Measurements from ENCODE around the gene TBC1D7.

The TBC1D7 gene

DNA sequence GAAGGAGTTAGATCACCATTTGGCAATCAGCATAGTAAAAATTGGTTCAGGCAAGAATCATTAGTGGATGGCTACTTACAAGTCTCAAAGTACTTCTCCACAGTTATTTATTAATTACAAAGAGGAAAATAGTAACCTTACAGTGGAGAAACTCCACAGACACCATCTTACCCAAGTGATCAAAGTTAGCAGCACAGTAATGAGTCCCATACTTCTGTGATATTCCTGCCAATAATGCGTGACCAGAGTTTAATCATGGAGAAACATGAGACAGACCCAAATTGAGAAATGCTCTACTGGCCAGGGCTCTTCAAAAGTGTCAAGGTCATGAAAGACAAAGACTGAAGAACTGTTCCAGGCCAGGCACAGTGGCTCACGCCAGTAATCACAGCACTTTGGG lies 9.5 kb downstream of the TBC1D7 start:
- no peak for DNase-seq

GRCh38 chr6:13315896-13316295 lies 12.4 kb downstream of the TBC1D7 start:
- DNase-seq, result no peak

- no peak for DNase-seq
These were observed 13.5 kb downstream of the TBC1D7 start for GRCh38 chr6:13314806-13315205.

DNA sequence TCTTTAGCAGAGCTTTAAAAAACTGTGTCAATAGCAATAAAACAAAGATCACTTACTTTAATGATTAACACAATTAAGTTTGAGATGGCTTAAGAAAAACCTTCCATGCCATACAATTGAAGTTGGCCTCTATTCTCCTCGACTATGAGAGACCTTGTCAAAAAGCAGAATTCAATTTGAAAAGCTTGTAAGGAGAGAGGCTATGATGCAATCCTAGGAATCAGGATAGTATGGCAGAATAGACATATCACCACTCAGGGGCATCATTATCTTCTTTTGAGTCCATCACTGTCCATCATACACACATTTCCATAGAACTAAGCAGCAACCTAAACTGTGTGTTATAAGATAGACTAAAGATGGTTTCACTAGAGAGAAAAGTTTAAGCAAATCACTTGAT lies 17.2 kb downstream of the TBC1D7 start:
- DNase-seq, result no peak

- no peak for DNase-seq
These were observed 20.0 kb downstream of the TBC1D7 start for GRCh38 chr6:13308332-13308731.

GRCh38 chr6:13307508-13307995 lies 20.8 kb downstream of the TBC1D7 start:
- no peak for DNase-seq

DNA sequence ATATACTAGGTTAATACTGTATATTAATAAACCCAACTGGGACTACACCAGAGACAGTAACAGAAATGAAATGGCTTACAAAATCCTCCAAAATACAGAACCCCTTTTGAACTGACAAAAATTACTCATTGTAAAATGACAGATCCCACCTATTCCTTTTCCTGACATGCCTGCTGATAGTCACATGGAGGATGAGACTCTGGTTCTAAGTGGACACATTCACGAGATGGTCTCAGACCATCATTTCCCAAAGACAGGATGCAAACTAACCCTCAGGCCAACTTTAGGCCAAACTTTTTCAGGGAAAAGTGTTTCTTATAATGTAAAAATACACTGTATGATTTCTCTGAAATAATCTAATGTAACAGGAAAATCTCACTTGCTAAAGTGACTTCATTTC lies 22.5 kb downstream of the TBC1D7 start:
- DNase-seq, result no peak

GRCh38 chr6:13305288-13305687 lies 23.0 kb downstream of the TBC1D7 start:
- no peak for DNase-seq

DNA sequence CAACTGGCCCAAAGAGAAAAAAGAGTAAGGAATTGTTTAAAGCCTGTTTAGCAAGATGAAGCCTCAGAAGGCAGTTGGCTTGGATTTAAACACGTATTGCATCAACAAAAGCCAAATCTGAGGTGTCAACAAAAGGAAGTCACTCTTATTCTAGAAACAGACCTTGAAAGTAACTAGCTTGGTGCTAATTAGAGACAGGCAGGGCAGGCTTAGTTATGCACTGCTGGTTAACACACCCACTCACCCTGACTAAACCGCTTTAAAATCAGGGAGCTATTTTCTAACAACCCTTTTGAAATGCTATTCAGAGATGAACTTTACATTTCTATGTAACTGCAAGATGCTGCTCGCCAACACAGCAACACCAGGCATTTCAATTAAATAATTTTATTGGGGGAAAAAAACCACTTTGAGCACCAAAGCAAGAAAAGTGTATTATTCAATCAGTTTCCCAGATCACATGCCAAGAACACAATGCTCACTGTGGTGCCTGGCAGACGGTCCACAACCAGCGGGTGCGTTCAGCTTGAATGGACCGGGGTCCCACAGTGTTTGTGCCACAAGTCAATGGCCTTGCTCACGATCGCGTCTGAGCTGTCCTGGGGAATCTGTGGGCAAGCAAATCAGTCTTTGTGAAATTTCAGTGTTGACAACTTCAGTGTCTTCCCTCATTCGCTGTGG lies 23.6 kb downstream of the TBC1D7 start:
- DNase-seq, result no peak

- no peak for DNase-seq
These were observed 24.2 kb downstream of the TBC1D7 start for GRCh38 chr6:13304101-13304500.

DNA sequence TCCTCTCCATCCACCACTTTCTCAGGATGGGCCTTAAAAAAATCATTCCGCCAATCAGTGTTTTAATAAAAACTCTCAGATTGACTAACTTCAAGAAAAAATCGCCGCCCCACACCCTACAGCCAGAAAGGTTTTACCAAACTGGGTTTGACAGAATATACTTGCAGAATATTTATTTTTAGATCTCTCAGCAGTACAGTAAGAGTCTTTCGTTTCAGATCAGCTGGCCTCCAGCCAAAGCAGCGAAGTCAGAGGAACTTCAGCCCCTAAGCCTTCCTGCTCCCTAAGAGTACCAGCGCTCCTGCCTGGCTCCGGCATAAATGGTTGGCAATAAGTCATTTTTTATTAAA lies 24.7 kb downstream of the TBC1D7 start:
- peak; percentile 72 for DNase-seq

DNA sequence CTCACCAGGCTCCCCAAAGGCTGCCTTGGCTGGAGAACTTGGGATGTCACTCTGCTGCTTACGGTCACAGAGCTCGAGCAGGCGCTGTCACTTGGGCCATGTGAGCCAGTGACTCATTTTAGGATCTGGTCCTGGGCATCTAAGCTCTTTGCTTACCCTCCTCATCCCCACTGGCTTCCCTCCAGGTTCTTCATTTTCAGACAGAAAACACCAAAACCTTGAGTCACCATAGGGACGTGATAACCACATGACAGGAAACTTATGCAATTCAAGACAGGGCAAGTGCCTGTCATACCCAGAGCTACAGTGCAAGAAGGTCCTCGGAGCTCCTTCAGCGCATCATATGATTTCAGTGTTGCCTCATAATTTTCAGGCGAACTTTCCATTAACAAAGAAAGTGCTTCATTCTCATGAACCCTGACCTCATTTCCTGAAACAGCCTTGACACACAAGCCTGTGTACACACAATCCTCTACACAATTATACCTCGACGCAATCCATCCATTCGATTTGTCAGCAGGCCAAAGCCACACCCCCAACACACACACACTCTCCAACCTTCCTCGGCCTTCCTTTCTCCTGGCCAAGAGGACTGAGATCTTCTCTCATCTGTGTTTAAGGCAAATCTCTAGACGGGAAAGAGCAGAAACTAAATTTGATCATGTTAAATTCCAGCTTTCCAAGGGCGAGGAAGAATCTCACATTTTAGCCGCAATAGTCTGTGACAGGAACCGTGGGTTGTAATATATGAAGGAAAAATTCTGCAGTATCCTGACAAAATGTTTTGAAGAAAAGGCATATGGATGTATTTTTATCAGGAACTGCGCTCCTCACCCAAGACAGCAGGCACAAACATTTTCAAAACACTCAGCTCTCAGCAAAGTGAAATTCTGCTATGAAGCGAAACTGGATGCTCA lies 25.3 kb downstream of the TBC1D7 start:
- DNase-seq, result no peak

DNA sequence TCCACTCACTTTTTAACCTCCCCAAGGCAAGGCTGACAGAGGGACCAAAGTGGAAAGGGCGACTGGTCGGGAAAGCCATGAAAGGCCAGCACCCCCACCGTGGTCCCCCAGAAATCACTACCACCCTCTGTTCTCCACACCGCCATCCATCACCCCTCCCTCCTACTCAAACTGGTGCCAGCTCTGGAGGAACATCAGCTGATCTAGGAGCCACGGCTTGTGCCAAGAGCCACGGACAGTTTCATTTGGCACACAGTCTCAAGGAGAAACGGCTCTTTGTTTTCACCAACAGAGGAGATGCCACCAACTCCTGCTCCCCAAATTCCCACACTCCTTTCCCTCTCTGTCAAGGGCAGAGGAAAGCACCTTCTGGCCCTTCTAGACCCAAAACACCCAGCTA lies 26.0 kb downstream of the TBC1D7 start:
- DNase-seq, result no peak

DNA sequence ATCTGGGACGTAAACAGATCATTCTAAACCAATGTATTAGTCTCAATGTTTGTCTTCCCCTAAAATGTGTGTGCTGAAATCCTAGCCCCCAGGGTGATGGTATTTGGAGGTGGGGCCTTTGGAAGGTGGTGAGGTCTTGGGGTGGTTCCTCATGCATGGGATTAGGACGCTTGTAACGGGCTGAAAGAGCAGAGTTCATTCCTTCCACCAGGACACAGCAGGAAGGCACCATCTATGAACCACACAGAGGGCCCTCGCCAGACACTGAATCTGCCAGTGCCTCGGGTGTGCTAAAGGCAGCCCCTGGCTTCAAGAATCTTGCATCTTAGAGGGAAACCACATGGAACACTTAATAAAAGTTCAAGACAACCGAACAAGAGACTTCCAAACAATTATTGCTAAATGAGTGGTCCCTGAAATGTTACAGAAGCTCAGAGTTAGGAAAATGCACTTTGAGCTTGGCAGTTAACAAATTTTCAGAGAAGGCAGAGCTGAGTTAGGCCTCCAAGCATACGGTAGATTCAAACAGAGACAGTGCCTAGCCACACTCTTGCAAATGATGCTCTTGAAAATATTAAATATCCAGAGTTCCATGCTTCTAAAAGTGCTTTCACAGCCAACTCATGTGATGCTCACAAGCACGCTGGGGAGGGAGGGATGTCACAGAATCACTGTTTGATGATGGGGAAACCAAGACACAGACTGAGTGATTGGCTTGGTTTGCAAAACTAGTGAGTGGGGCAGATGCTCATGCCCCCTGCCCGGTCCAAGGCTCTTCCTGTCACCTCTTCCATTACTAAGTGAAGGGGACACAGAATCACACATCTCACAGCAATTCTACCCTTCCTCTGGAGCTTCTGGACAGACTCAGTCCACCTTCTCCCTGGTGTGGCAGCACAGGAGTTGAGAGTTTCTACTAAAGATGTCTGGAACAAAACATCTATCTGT lies 27.4 kb downstream of the TBC1D7 start:
- DNase-seq, result no peak

DNA sequence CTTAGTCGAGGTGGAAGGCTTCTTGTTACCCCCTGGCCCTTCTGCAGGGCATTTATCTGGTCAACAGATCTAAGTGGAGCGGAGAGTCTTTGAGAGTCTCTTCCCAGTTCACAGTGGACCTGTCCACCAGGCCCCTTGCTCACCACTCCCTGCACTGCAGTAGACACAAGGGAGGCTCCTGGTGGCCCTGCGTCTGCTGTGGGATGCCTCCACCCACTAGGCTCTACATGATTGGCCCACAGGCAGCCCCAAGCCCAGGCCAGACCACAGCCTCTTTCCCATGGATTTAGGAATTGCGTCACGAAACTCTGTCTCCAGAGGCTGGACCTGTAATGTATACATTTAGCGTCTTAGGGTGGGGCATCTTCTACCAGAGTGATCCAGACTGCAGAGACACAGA lies 28.4 kb downstream of the TBC1D7 start:
- no peak for DNase-seq

GRCh38 chr6:13299403-13299821 lies 28.9 kb downstream of the TBC1D7 start:
- no peak for DNase-seq

DNA sequence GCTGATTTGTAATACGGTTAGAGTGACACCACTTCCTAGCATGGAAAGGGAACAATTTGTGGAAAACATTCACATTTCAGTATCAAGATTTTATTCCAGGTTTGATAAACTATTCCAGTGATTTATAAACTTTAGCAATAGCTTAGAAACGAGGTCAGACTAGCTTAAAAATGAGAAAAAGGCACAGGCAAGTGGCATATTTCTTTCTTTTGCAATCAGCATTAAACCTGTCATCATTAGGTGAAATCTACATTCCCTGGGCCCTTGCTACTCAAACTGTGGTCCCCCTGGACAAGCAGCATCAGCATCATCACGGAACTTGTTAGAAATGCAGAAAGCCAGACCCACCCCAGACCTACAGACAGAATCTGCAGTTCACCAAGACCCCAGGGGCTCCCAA lies 29.9 kb downstream of the TBC1D7 start:
- DNase-seq, result no peak

DNA sequence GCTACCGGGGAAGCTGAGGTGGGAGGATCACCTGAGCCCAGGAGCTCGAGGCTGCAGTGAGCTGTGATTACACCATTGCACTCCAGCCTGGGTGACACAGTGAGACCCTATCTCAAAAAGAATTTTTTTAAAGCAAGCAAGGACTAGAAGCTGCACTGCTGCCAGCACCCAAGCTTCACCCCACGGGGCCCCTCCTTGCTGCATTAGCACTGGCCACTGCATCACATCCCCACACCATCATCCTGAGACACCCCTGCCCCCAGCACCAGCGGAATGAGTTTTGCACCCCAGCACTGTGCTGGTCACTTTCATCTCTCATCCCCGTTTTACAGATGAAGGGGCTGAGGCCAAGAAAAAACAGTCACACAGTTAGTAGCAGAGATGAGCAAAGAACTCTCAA lies 30.9 kb downstream of the TBC1D7 start:
- no peak for DNase-seq

- DNase-seq, result no peak
These were observed 31.8 kb downstream of the TBC1D7 start for GRCh38 chr6:13296536-13296997.

DNA sequence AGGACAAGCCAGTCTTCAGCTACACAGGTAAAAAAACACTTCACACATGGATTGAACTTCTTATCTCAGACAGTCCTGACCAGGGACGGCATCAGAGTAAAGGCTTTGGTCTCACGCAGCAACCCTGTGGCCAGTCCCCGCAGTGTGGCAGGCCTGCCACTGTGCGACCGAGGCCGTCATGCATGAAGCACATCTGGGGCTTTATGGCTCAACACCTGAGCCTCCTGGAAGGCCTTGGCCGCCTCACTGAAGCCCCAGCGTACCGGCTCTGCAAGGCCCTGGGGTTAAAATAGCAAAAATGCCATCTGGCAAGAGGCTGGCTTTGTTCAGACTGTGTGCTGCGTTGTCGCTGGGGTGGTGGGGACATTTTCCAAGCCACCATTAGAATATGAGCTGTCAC lies 32.8 kb downstream of the TBC1D7 start:
- no peak for DNase-seq

DNA sequence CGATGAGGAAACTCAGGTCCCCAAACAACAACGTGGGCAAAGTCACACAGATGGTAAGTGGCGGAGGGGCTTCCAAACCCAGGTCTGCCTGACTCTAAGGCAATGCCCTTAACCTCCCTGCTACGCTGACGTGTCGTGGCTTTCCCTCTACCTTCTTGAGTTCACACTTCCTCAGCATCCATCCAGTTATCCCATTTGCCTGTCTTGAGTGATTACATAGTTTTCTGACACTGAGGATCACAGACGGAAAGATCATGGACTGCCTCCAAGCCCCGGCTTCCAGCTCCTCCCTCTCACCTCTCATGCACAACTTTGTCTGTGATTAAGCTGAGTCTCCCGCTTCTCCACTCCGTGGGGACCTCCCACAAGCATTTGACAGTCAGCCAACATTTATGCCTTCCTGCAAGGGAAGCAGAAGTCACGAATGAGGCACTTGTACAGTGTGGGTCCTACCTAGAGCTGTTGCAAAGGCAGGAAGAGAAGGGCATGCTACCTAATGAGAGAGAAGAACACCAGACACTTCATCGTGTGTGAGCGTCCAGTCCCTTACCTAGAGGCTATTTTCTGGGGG lies 33.8 kb downstream of the TBC1D7 start:
- no peak for DNase-seq

DNA sequence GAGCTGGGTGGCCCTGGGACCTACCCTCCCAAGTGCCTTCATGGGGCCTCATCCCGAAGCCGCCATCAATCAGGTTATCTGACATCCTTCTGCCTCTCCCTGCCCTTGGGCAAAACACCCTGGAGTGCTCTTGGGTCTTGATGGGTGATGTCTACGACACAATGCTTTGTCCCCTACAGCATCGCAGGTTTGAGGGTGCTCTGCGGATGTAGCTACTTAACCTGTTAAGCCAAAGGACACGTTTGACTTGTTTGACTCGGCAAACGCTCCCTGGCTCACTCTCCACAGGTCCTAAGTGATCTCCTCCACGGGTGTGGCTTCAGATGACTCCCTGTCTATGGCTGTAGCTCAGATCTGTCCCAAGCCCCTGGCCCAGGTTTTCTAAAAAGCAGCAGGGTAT lies 35.6 kb downstream of the TBC1D7 start:
- DNase-seq, result no peak

DNA sequence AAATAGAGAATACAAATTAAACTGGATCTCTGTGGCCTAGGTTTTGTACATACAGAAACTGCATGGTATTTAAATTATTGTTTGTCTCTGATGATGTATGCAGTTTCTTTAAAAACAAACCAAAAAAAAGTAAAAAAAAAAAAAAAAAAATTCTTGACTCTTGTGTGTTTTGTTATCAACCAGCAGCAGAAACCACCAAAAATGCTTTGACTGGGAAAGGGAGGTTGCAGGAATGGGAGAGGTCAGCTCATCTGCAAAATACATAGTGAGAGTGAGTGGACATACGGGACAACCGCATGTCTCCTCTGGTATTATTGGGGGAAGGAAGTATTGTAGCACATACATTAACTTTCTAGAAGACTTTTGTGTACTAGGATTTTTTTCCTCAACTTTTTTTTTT lies 38.0 kb downstream of the TBC1D7 start:
- DNase-seq, result no peak
